Activated naive CD8-positive, alpha-beta T cell treated with anti-CD3 and anti-CD28 coated beads for 36 hours (primary cell): Measurements from ENCODE around the gene WNT2. TPM values are rescaled to one million over a fixed set of nuclear protein-coding genes. Genes with fewer than 3 reads are reported as not detected.
"Not testable (repeated sequence)": the region's sequence is repeated elsewhere in the genome, so short reads cannot be mapped to it uniquely, and the experiment has no call there.

Experiments used
- DNase-seq: peaks from one replicate; pipeline ENCODE4 v3.0.0; 2021
- H3K27ac Mint-ChIP-seq: one replicate; pipeline ENCODE4 v1.8.0; 2022; ENCODE audit warnings: mild to moderate bottlenecking, moderate library complexity, mixed read lengths
- H3K27me3 Mint-ChIP-seq: one replicate; pipeline ENCODE4 v1.8.0; 2022; ENCODE audit warnings: mild to moderate bottlenecking, mixed read lengths
- H3K36me3 Mint-ChIP-seq: one replicate; pipeline ENCODE4 v1.8.0; 2021; ENCODE audit warnings: mild to moderate bottlenecking, mixed read lengths
- H3K4me1 Mint-ChIP-seq: one replicate; pipeline ENCODE4 v1.8.0; 2021; ENCODE audit warnings: mixed read lengths
- H3K4me3 Mint-ChIP-seq: one replicate; pipeline ENCODE4 v1.8.0; 2022; ENCODE audit warnings: mild to moderate bottlenecking, moderate library complexity, mixed read lengths
- H3K9me3 Mint-ChIP-seq: one replicate; pipeline ENCODE4 v1.8.0; 2022; ENCODE audit warnings: mixed read lengths
- total RNA-seq, 2 experiments: library from RNA; stranded (reverse); gene quantifications; one replicate each; pipeline ENCODE4 v1.2.3, GENCODE V29; 2021

The WNT2 gene
- total RNA-seq, 2 experiments from 2014 or later, result not detected

- Mint-ChIP-seq H3K4me1 (no peaks in the 10 kb centered on the region), H3K9me3 (no peaks in the 10 kb centered on the region), H3K27me3 (no peaks in the 10 kb centered on the region), H3K36me3 (no peaks in the 10 kb centered on the region), H3K4me3 (no peak overlapping the region), H3K27ac (no peak overlapping the region)
- DNase-seq, result no peak
These were observed 63.2 kb downstream of the WNT2 start for GRCh38 chr7:117259615-117260014.

- Mint-ChIP-seq H3K4me1 (no peaks in the 10 kb centered on the region), H3K27me3 (peaks cover 3% of the 10 kb centered on the region), H3K27ac (no peak overlapping the region), H3K9me3 (no peaks in the 10 kb centered on the region), H3K36me3 (no peaks in the 10 kb centered on the region), H3K4me3 (no peak overlapping the region)
- DNase-seq, result no peak
These were observed 71.2 kb downstream of the WNT2 start for GRCh38 chr7:117251687-117252086.

GRCh38 chr7:117250801-117251200 is 72.1 kb downstream of the WNT2 start:
- no peaks in the 10 kb centered on the region for H3K36me3 Mint-ChIP-seq
- no peaks in the 10 kb centered on the region for H3K9me3 Mint-ChIP-seq
- peaks cover 3% of the 10 kb centered on the region for H3K27me3 Mint-ChIP-seq
- no peaks in the 10 kb centered on the region for H3K4me1 Mint-ChIP-seq
- no peak overlapping the region for H3K27ac Mint-ChIP-seq
- H3K4me3 Mint-ChIP-seq, result no peak overlapping the region
- DNase-seq, result no peak

- Mint-ChIP-seq H3K27me3 (peaks cover 3% of the 10 kb centered on the region), H3K4me3 (no peak overlapping the region), H3K4me1 (no peaks in the 10 kb centered on the region), H3K9me3 (no peaks in the 10 kb centered on the region), H3K27ac (no peak overlapping the region), H3K36me3 (no peaks in the 10 kb centered on the region)
- no peak for DNase-seq
These were observed 72.6 kb downstream of the WNT2 start for GRCh38 chr7:117250245-117250644.

GRCh38 chr7:117249696-117250095 is 73.2 kb downstream of the WNT2 start:
- Mint-ChIP-seq H3K4me1 (no peaks in the 10 kb centered on the region), H3K4me3 (no peak overlapping the region), H3K36me3 (no peaks in the 10 kb centered on the region), H3K9me3 (no peaks in the 10 kb centered on the region), H3K27ac (no peak overlapping the region), H3K27me3 (peaks cover 3% of the 10 kb centered on the region)
- DNase-seq, result no peak

- no peak for DNase-seq
- Mint-ChIP-seq H3K36me3 (no peaks in the 10 kb centered on the region), H3K27me3 (peaks cover 3% of the 10 kb centered on the region), H3K4me3 (no peak overlapping the region), H3K4me1 (no peaks in the 10 kb centered on the region), H3K27ac (no peak overlapping the region), H3K9me3 (no peaks in the 10 kb centered on the region)
These were observed 74.0 kb downstream of the WNT2 start for GRCh38 chr7:117248829-117249228.

GRCh38 chr7:117247809-117248208 is 75.0 kb downstream of the WNT2 start:
- Mint-ChIP-seq H3K4me3 (no peak overlapping the region), H3K36me3 (no peaks in the 10 kb centered on the region), H3K9me3 (no peaks in the 10 kb centered on the region), H3K27ac (no peak overlapping the region), H3K27me3 (peaks cover 3% of the 10 kb centered on the region), H3K4me1 (no peaks in the 10 kb centered on the region)
- no peak for DNase-seq

GRCh38 chr7:117245703-117246102 is 77.2 kb downstream of the WNT2 start:
- H3K9me3 Mint-ChIP-seq, H3K4me3 Mint-ChIP-seq, DNase-seq: not testable (repeated sequence)

GRCh38 chr7:117243390-117243789 is 79.5 kb downstream of the WNT2 start:
- Mint-ChIP-seq H3K9me3 (no peaks in the 10 kb centered on the region), H3K27ac (no peak overlapping the region), H3K4me3 (no peak overlapping the region), H3K36me3 (no peaks in the 10 kb centered on the region), H3K27me3 (peaks cover 8% of the 10 kb centered on the region), H3K4me1 (no peaks in the 10 kb centered on the region)
- no peak for DNase-seq

More at GRCh38 chr7:117245703-117246102, 77.2 kb downstream of the WNT2 start:
- H3K27ac Mint-ChIP-seq, H3K36me3 Mint-ChIP-seq, H3K27me3 Mint-ChIP-seq, H3K4me1 Mint-ChIP-seq: not testable (repeated sequence)

GRCh38 chr7:117241088-117241487 is 81.8 kb downstream of the WNT2 start:
- Mint-ChIP-seq H3K4me1 (no peaks in the 10 kb centered on the region), H3K27ac (no peak overlapping the region), H3K36me3 (no peaks in the 10 kb centered on the region), H3K27me3 (peaks cover 8% of the 10 kb centered on the region), H3K9me3 (no peaks in the 10 kb centered on the region), H3K4me3 (no peak overlapping the region)
- no peak for DNase-seq

- peaks cover 2% of the 10 kb centered on the region for H3K9me3 Mint-ChIP-seq
- no peaks in the 10 kb centered on the region for H3K4me1 Mint-ChIP-seq
- no peak overlapping the region for H3K27ac Mint-ChIP-seq
- H3K27me3 Mint-ChIP-seq, result peaks cover 11% of the 10 kb centered on the region
- DNase-seq, result no peak
- H3K4me3 Mint-ChIP-seq, result no peak overlapping the region
- H3K36me3 Mint-ChIP-seq, result no peaks in the 10 kb centered on the region
These were observed 83.9 kb downstream of the WNT2 start for GRCh38 chr7:117238937-117239336.

GRCh38 chr7:117238472-117238871 is 84.4 kb downstream of the WNT2 start:
- H3K36me3 Mint-ChIP-seq, result no peaks in the 10 kb centered on the region
- H3K27ac Mint-ChIP-seq, result no peak overlapping the region
- peaks cover 11% of the 10 kb centered on the region for H3K27me3 Mint-ChIP-seq
- DNase-seq, result no peak
- H3K9me3 Mint-ChIP-seq, result peaks cover 4% of the 10 kb centered on the region
- H3K4me3 Mint-ChIP-seq, result no peak overlapping the region
- no peaks in the 10 kb centered on the region for H3K4me1 Mint-ChIP-seq

GRCh38 chr7:117237646-117238045 is 85.2 kb downstream of the WNT2 start:
- Mint-ChIP-seq H3K27ac (no peak overlapping the region), H3K27me3 (peaks cover 11% of the 10 kb centered on the region), H3K9me3 (peaks cover 4% of the 10 kb centered on the region), H3K4me1 (no peaks in the 10 kb centered on the region), H3K4me3 (no peak overlapping the region), H3K36me3 (no peaks in the 10 kb centered on the region)
- DNase-seq, result no peak

GRCh38 chr7:117231047-117231359 is 91.9 kb downstream of the WNT2 start:
- Mint-ChIP-seq H3K4me1 (no peaks in the 10 kb centered on the region), H3K4me3 (no peak overlapping the region), H3K36me3 (no peaks in the 10 kb centered on the region), H3K9me3 (peaks cover 10% of the 10 kb centered on the region), H3K27me3 (peaks cover 3% of the 10 kb centered on the region), H3K27ac (no peak overlapping the region)
- DNase-seq, result no peak

GRCh38 chr7:117230276-117231046 is 92.4 kb downstream of the WNT2 start:
- Mint-ChIP-seq H3K27me3 (peaks cover 2% of the 10 kb centered on the region), H3K9me3 (peaks cover 10% of the 10 kb centered on the region), H3K4me1 (no peaks in the 10 kb centered on the region), H3K4me3 (no peak overlapping the region), H3K27ac (no peak overlapping the region), H3K36me3 (no peaks in the 10 kb centered on the region)
- DNase-seq, result no peak

GRCh38 chr7:117229350-117229749 is 93.5 kb downstream of the WNT2 start:
- H3K4me3 Mint-ChIP-seq, result no peak overlapping the region
- no peak for DNase-seq
- no peaks in the 10 kb centered on the region for H3K27me3 Mint-ChIP-seq
- no peaks in the 10 kb centered on the region for H3K36me3 Mint-ChIP-seq
- no peaks in the 10 kb centered on the region for H3K4me1 Mint-ChIP-seq
- peaks cover 8% of the 10 kb centered on the region for H3K9me3 Mint-ChIP-seq
- no peak overlapping the region for H3K27ac Mint-ChIP-seq
